Measurements from ENCODE around the gene TPT1. TPM values are rescaled to one million over a fixed set of nuclear protein-coding genes. Genes with fewer than 3 reads are reported as not detected.

The TPT1 gene
- total RNA-seq = 4,332 and 4,633 TPM in 2 replicates

DNA sequence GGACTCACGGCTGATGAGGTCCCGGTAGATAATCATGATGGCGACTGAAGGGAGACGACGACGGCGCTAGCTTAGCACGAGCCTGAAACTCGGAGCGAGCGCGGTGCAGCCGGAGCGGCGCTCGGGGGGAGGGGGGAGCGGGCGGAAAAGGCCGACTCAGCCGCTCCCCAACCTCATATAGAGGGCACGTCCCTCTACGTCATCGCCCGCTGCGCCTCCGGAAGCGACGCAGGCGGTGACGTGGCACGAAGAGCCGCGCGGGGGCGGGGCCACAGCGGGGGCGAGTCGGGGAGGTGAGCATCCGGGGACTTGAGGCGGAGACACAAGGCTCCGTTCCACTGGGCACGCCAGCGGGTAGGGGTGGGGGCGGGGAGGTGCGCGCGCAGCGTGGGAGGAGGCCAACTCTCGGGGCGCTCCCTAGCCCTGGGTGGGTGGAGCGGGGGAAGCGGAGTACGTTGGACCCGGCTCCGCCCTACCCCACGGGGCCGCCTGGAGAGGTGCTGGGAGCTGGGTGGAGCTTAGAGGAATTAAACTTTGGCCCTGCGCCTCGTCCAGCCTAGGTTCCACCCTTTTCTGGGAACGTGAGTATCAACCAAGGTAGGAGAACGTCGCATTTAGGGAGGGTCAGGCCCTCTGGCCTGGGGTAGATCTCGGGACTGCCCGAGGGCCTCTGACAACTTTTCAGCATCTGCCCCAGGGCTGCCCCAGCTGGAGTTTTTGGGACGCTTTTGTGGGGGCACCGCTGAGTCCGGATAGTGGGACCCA, at the start of gene TPT1:
TPT1 (minus strand) TSS at position 150 of the 765 bp plus-strand sequence; CDS start at position 36, 114 bp downstream.

Other genes with a start within 250 kb of the TPT1 start
- 14.3 and 15.4 TPM in 2 replicates for gene GTF2F2, start 220.7 kb downstream of the TPT1 start, total RNA-seq
- not detected in 2 replicates for gene KCTD4, start 140.1 kb downstream of the TPT1 start, total RNA-seq
- 4.2 and 6.1 TPM in 2 replicates for gene SLC25A30, start 77.2 kb upstream of the TPT1 start, total RNA-seq
- 19.1 and 25.0 TPM in 2 replicates for gene COG3, start 123.8 kb upstream of the TPT1 start, total RNA-seq